Esophagus (tissue), 2 donors: ENCODE data around the gene DYSF. TPM values are rescaled to one million over a fixed set of nuclear protein-coding genes. Genes with fewer than 3 reads are reported as not detected.

Experiments
- H3K27ac ChIP-seq, 2 donors: one replicate each; pipeline ENCODE4 v1.5.1; 2013; ENCODE audit warnings: low read depth in 2 of 2, mild to moderate bottlenecking in 2 of 2, inconsistent platforms in 1 of 2, low read length in 1 of 2, moderate library complexity in 1 of 2
- H3K27me3 ChIP-seq, 2 donors: one replicate each; pipeline ENCODE4 v1.6.1; 2013; ENCODE audit warnings: low read length in 2 of 2, control low read depth in 1 of 2, mild to moderate bottlenecking in 1 of 2; ENCODE audit not compliant: insufficient read depth in 2 of 2, control insufficient read depth in 1 of 2
- H3K36me3 ChIP-seq, 2 donors: one replicate each; pipeline ENCODE4 v1.6.1; 2013; ENCODE audit warnings: low read length in 1 of 2; ENCODE audit not compliant: control insufficient read depth in 2 of 2, insufficient read depth in 2 of 2
- H3K4me1 ChIP-seq, 2 donors: one replicate each; pipeline ENCODE4 v1.6.1; 2013; ENCODE audit warnings: low read length in 1 of 2; ENCODE audit not compliant: control insufficient read depth in 2 of 2, insufficient read depth in 2 of 2
- H3K4me3 ChIP-seq, 2 donors: one replicate each; pipeline ENCODE4 v1.5.1; 2013; ENCODE audit warnings: low read length in 2 of 2, mild to moderate bottlenecking in 2 of 2, low read depth in 1 of 2, moderate library complexity in 1 of 2
- H3K9me3 ChIP-seq, 2 donors: one replicate each; pipeline ENCODE4 v1.6.1; 2013; ENCODE audit warnings: mild to moderate bottlenecking in 2 of 2, low read depth in 1 of 2, low read length in 1 of 2, moderate library complexity in 1 of 2; ENCODE audit not compliant: control insufficient read depth in 2 of 2, insufficient read depth in 1 of 2
- WGBS, 2 donors: extraction: QIAGEN DNeasy Blood & Tissue Kit; methylation state at CpG; one replicate each; pipeline ENCODE4 v1.1.7; 2013; 5-methylcytosine and 5-hydroxymethylcytosine counted together
- polyA plus RNA-seq, 2 donors: library from polyadenylated mRNA; stranded (reverse); fragments of 200-250 nt; gene quantifications; one replicate each; pipeline ENCODE4 v1.2.3, GENCODE V29; 2013
- donor health status: healthy with polysubstance abuse.
- donor health status: Bipolar disorder and iron deficiency.

The DYSF gene
- polyA plus RNA-seq, 2 donors: 1.8 to 2.6 TPM

DNA sequence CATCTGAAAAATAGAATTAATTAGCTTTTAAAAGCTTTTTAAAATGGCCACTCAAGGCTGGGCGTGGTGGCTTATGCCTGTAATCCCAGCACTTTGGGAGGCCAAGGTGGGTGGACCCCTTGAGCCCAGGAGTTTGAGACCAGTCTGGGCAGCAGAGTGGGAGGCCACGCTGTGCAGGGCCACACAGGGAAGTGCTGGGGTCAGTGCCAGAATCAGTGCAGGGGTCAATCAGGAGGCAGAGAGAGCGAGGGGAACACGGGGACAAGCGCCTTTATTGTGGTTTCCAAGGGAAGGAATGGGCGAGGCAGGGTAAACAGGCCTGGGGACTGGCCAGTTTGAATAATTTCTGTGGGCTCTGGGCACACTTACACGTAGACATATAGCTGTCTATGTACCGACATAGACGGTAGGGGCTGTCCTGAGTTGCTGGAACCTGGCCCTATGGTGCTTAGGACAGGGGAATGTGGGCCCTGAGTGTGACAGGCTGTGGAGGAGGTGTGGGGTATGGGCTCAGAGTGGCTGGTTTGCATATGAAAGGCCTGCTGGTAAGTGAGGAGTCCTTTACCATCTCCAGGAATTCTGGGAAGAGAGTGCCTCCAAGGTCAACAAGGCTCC, 42.9 kb downstream of the DYSF start:
- Histone ChIP-seq H3K4me1 (peaks cover 6 to 9% of the 10 kb centered on the region in 2 donors), H3K27ac (no peak overlapping the region), H3K9me3 (no peaks in the 10 kb centered on the region), H3K4me3 (no peak overlapping the region), H3K27me3 (no peaks in the 10 kb centered on the region), H3K36me3 (no peaks in the 10 kb centered on the region)
- WGBS, 2 donors: 66 to 73% methylated on average over 9 of the region's 9 CpGs

- H3K36me3 ChIP-seq: no peaks in the 10 kb centered on the region
- H3K4me1 ChIP-seq: peaks cover 6 to 9% of the 10 kb centered on the region in 2 donors
- 54 to 56% methylated on average over 5 of the region's 5 CpGs for WGBS, 2 donors
- no peaks in the 10 kb centered on the region for H3K9me3 ChIP-seq
- no peaks in the 10 kb centered on the region for H3K27me3 ChIP-seq
- H3K27ac ChIP-seq: no peak overlapping the region
- H3K4me3 ChIP-seq: no peak overlapping the region
Measured at GRCh38 chr2:71498261-71498701, 44.9 kb downstream of the DYSF start.

DNA sequence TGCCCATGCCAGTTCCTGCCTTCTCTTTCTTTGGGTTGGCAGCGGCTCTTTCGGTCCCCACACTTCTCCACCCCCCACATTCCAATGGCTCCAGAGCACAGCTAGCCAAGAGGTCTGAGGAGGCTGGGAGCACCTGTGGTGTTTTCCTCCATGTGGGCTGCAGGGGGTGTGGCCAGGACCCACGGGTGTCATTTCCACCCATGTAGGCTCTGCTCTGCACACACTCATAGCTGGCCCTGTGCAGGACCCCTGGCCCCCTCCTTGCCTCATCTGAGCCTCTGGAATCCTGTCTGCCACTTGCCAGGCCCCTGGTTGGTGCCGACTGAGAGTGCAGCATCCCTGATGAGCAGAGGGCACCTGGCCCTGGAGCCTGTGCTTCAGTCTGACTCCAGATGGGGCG, 46.3 kb downstream of the DYSF start:
- WGBS, 2 donors: 66 to 70% methylated on average over 5 of the region's 5 CpGs
- H3K36me3 ChIP-seq: no peaks in the 10 kb centered on the region
- peaks cover 6 to 11% of the 10 kb centered on the region in 2 donors for H3K4me1 ChIP-seq
- H3K27me3 ChIP-seq: no peaks in the 10 kb centered on the region
- no peak overlapping the region for H3K4me3 ChIP-seq
- H3K9me3 ChIP-seq: no peaks in the 10 kb centered on the region
- no peak overlapping the region for H3K27ac ChIP-seq

DNA sequence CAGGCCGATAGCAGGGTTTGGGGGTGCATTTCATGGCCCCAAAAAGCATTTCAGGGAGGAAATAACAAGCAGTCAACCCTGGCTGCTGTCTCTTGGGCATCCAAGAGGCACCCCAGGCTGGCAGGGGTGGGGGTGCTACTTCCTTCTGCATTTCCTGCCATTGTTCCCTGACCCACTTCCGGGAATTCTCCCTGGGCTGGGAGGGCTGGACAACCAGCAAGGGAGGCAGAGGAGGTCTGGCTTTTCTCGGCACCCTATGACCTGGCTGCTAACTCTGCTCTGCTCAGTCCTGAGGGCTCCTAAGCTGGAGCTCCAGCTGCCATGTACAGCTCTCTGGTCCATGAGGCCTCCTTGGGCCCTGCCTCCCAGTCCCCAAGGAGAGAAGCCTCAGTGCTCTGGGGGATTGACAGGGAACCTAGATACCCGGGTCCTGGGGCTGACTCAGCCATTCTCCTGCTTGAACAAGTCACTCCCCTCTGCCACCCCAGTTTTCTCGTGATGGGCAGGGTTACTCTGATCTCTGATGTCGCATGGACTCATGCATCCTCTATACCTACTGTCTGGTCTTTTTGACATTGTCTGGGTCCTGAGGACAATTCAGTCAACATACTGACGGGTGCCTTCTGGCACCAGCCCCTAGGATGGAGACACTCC, 47.2 kb downstream of the DYSF start:
- 62 to 67% methylated on average over 7 of the region's 7 CpGs for WGBS, 2 donors
- no peak overlapping the region for H3K4me3 ChIP-seq
- H3K27ac ChIP-seq: peak overlapping the region in 1 of 2 donors; percentile 8
- peaks cover 6 to 14% of the 10 kb centered on the region in 2 donors for H3K4me1 ChIP-seq
- no peaks in the 10 kb centered on the region for H3K36me3 ChIP-seq
- no peaks in the 10 kb centered on the region for H3K27me3 ChIP-seq
- H3K9me3 ChIP-seq: no peaks in the 10 kb centered on the region

DNA sequence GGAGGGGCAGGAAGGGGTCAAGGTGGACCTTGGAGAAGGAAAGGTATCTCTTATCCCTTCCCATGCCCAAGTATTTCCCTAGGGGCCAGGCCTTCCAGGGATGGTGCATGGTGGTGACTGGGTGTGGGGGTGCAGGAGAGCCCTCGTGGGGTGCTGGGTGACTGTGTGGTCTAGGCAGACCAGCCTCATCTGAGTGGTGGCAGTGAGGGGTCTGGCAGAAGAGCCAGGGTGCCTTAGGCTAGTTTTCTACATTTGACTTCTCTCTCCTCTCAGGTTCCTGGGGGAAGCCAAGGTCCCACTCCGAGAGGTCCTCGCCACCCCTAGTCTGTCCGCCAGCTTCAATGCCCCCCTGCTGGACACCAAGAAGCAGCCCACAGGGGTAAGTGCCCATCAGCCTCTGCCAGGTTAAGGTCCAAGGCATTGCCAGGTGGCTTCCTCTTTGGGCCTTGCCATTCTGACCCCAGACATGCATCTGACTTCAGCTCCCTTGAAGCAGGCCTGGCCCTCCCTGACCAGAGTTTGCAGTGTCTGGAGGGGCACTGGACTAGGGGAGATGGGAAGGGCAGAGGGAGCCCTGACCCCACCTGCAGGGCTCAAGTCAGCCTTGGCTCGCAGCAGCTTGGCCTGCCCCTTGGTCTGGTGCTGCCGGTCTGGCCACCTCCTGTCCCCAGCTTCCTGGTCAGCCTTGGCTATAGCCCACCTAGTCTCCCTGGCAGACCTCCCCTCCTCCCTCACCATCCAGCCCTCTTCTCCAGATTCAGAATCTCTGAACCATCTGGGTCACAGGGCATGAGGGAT, 49.8 kb downstream of the DYSF start:
- Histone ChIP-seq H3K4me3 (no peak overlapping the region), H3K27me3 (no peaks in the 10 kb centered on the region), H3K36me3 (no peaks in the 10 kb centered on the region), H3K27ac (peak overlapping the region; percentile 19 to 45), H3K4me1 (peaks cover 6 to 13% of the 10 kb centered on the region in 2 donors), H3K9me3 (no peaks in the 10 kb centered on the region)
- 88% methylated on average over 6 of the region's 6 CpGs for WGBS, 2 donors

GRCh38 chr2:71503837-71504236, 50.5 kb downstream of the DYSF start:
- Histone ChIP-seq H3K27ac (peak overlapping the region in 1 of 2 donors; percentile 45), H3K4me1 (peaks cover 6 to 11% of the 10 kb centered on the region in 2 donors), H3K36me3 (no peaks in the 10 kb centered on the region), H3K27me3 (no peaks in the 10 kb centered on the region), H3K9me3 (no peaks in the 10 kb centered on the region), H3K4me3 (no peak overlapping the region)
- WGBS, 2 donors: 65% methylated on average over 7 of the region's 7 CpGs

GRCh38 chr2:71504611-71505010, 51.2 kb downstream of the DYSF start:
- H3K27ac ChIP-seq: no peak overlapping the region
- no peaks in the 10 kb centered on the region for H3K9me3 ChIP-seq
- H3K4me3 ChIP-seq: no peak overlapping the region
- peaks cover 3 to 8% of the 10 kb centered on the region in 2 donors for H3K4me1 ChIP-seq
- H3K27me3 ChIP-seq: no peaks in the 10 kb centered on the region
- no peaks in the 10 kb centered on the region for H3K36me3 ChIP-seq
- WGBS, 2 donors: 86 to 90% methylated on average over 7 of the region's 7 CpGs

- no peaks in the 10 kb centered on the region for H3K36me3 ChIP-seq
- no peak overlapping the region for H3K4me3 ChIP-seq
- H3K27ac ChIP-seq: no peak overlapping the region
- no peaks in the 10 kb centered on the region for H3K9me3 ChIP-seq
- H3K4me1 ChIP-seq: peaks cover 0 to 6% of the 10 kb centered on the region in 2 donors
- 60 to 72% methylated on average over 9 of the region's 9 CpGs for WGBS, 2 donors
- no peaks in the 10 kb centered on the region for H3K27me3 ChIP-seq
Measured at GRCh38 chr2:71505086-71505769, 51.9 kb downstream of the DYSF start.

GRCh38 chr2:71505770-71506140, 52.4 kb downstream of the DYSF start:
- no peak overlapping the region for H3K4me3 ChIP-seq
- no peaks in the 10 kb centered on the region for H3K27me3 ChIP-seq
- no peaks in the 10 kb centered on the region for H3K9me3 ChIP-seq
- whole genome bisulfite sequencing, 2 donors: 81 to 82% methylated on average over 8 of the region's 8 CpGs
- H3K4me1 ChIP-seq: peaks cover 0 to 6% of the 10 kb centered on the region in 2 donors
- no peak overlapping the region for H3K27ac ChIP-seq
- no peaks in the 10 kb centered on the region for H3K36me3 ChIP-seq
